Activated CD4-positive, alpha-beta T cell treated with anti-CD3 and anti-CD28 coated beads, Interleukin-2, amount 50 U/mL, for 48 hours (primary cell): ENCODE data around the gene SYNE2.
"Not testable (repeated sequence)": the region's sequence is repeated elsewhere in the genome, so short reads cannot be mapped to it uniquely, and the experiment has no call there.

ENCODE experiments used
- DNase-seq, 2 experiments: peaks; one replicate each; pipeline ENCODE4 v3.0.0-alpha.2; 2020

Gene SYNE2

GRCh38 chr14:64038841-64039542 lies 186.2 kb downstream of the SYNE2 start:
- DNase-seq, result no peak

- no peak for DNase-seq
Measured at GRCh38 chr14:64040044-64040443, 187.2 kb downstream of the SYNE2 start.

GRCh38 chr14:64043296-64043695 lies 190.5 kb downstream of the SYNE2 start:
- not testable (repeated sequence) for DNase-seq

- DNase-seq, result no peak
Measured at GRCh38 chr14:64045091-64045490, 192.3 kb downstream of the SYNE2 start.

GRCh38 chr14:64049616-64050381 lies 197.0 kb downstream of the SYNE2 start:
- no peak for DNase-seq

- DNase-seq, result no peak
Measured at GRCh38 chr14:64053694-64054669, 201.2 kb downstream of the SYNE2 start.

GRCh38 chr14:64059454-64060198 lies 206.8 kb downstream of the SYNE2 start:
- no peak for DNase-seq

GRCh38 chr14:64060199-64060545 lies 207.4 kb downstream of the SYNE2 start:
- no peak for DNase-seq

- DNase-seq, result peak; percentile 17 to 21
Measured at GRCh38 chr14:64060648-64061096, 207.9 kb downstream of the SYNE2 start.

GRCh38 chr14:64061115-64061514 lies 208.3 kb downstream of the SYNE2 start:
- DNase-seq, result no peak

- no peak for DNase-seq
Measured at GRCh38 chr14:64061706-64062105, 208.9 kb downstream of the SYNE2 start.

GRCh38 chr14:64062381-64063115 lies 209.7 kb downstream of the SYNE2 start:
- no peak for DNase-seq

- DNase-seq, result no peak
Measured at GRCh38 chr14:64064447-64064846, 211.6 kb downstream of the SYNE2 start.

GRCh38 chr14:64069634-64070359 lies 217.0 kb downstream of the SYNE2 start:
- no peak for DNase-seq

- DNase-seq, result no peak
Measured at GRCh38 chr14:64074961-64075612, 222.3 kb downstream of the SYNE2 start.

GRCh38 chr14:64075613-64076005 lies 222.8 kb downstream of the SYNE2 start:
- no peak for DNase-seq

GRCh38 chr14:64080452-64080851 lies 227.6 kb downstream of the SYNE2 start:
- DNase-seq, result no peak

- no peak for DNase-seq
Measured at GRCh38 chr14:64081174-64081746, 228.5 kb downstream of the SYNE2 start.

GRCh38 chr14:64082837-64083236 lies 230.0 kb downstream of the SYNE2 start:
- no peak for DNase-seq

GRCh38 chr14:64088647-64088964 lies 235.8 kb downstream of the SYNE2 start:
- no peak for DNase-seq
